ENCODE data around the gene OR1F1. TPM values are rescaled to one million over a fixed set of nuclear protein-coding genes. Genes with fewer than 3 reads are reported as not detected.

The OR1F1 gene
- total and polyA plus RNA-seq, 9 of the 15 experiments (the other 6 are each of a cell fraction or from before 2014, with no cell fraction given): 0.15 to 0.61 (median 0.35) TPM; not detected in 3

- TF ChIP-seq ZNF740 (CRISPR knock-in tag; IDR thresholded peaks at IDR 0.05) (peak; percentile 57), ZNF740 (tag; IDR thresholded peaks at IDR 0.05) (no peak), CEBPZ (IDR thresholded peaks at IDR 0.05; ENCODE audit: borderline replicate concordance, low read depth, low read length) (no peak), SP1 (CRISPR knock-in tag; IDR thresholded peaks at IDR 0.05) (no peak; the same call in 1 of the 2 replicates), SMARCA4 (IDR thresholded peaks at IDR 0.05) (no peak), SMAD4 (CRISPR knock-in tag; conservative IDR thresholded peaks at IDR 0.05) (peak; percentile 66), BRF1 (IDR thresholded peaks at IDR 0.05; ENCODE audit: borderline replicate concordance, extremely low read depth, insufficient read length) (peak; percentile 37), ZNF449 (CRISPR knock-in tag; IDR thresholded peaks at IDR 0.05) (no peak), TARDBP (IDR thresholded peaks at IDR 0.05) (no peak; the same call in 1 of the 2 replicates), CTBP1 (IDR thresholded peaks at IDR 0.05; ENCODE audit: borderline replicate concordance) (peak; percentile 60), ARHGAP35 (IDR thresholded peaks at IDR 0.05; ENCODE audit: partially characterized antibody) (peak; percentile 40), ETV1 (tag; conservative IDR thresholded peaks at IDR 0.05; ENCODE audit: low read depth) (no peak), SMAD2 (IDR thresholded peaks at IDR 0.05; ENCODE audit: low read depth, low read length) (no peak), KAT7 (CRISPR knock-in tag; IDR thresholded peaks at IDR 0.05; ENCODE audit: borderline replicate concordance) (0 out of 2 replicates have a peak, but pooled peaks have one; percentile 53), ZNF239 (CRISPR knock-in tag; IDR thresholded peaks at IDR 0.05) (no peak), KLF1 (tag; IDR thresholded peaks at IDR 0.05) (no peak), ZFP91 (CRISPR knock-in tag; IDR thresholded peaks at IDR 0.05) (no peak), MNT (conservative IDR thresholded peaks at IDR 0.05) (peak; percentile 60 to 80; a peak in 3 of 4 replicates), MTA2 (IDR thresholded peaks at IDR 0.05; ENCODE audit: low read depth) (no peak)
Observed at GRCh38 chr16:3157229-3158025, 30.6 kb upstream of the OR1F1 start (continued).
